GM23338 (cell line): Measurements from ENCODE around the gene SLCO3A1. TPM values are rescaled to one million over a fixed set of nuclear protein-coding genes. Genes with fewer than 3 reads are reported as not detected.

Experiments used
- ATAC-seq: fragments of 200-7000 bp; cut with Tn5 transposase; 3 replicates; pipeline ENCODE4 v1.9.1; 2020
- DNase-seq: peaks from one replicate; pipeline ENCODE4 v3.0.0-alpha.2; 2015; ENCODE audit warnings: low spot score
- H2AFZ ChIP-seq: fragments of 200-600 bp; sonication (generic); 2 replicates; pipeline ENCODE4 v1.8.0; 2016; ENCODE audit warnings: antibody characterized with exemption, mild to moderate bottlenecking, moderate library complexity
- H3F3A ChIP-seq: fragments of 200-600 bp; sonication (generic); replicated peaks from 2 replicates; pipeline ENCODE4 v1.8.0; 2017; ENCODE audit warnings: antibody characterized with exemption, mixed run types, low read depth
- H3K27ac ChIP-seq: fragments of 200-600 bp; sonication (generic); 2 replicates; pipeline ENCODE4 v1.6.1; 2016; ENCODE audit warnings: low read depth
- H3K27me3 ChIP-seq: fragments of 200-600 bp; sonication (generic); 2 replicates; pipeline ENCODE4 v1.8.0; 2016; ENCODE audit warnings: mild to moderate bottlenecking, mixed run types, moderate library complexity; ENCODE audit not compliant: insufficient read depth
- H3K36me3 ChIP-seq: fragments of 200-600 bp; sonication (generic); 2 replicates; pipeline ENCODE4 v1.8.0; 2016; ENCODE audit warnings: mild to moderate bottlenecking; ENCODE audit not compliant: insufficient read depth
- H3K4me1 ChIP-seq: fragments of 200-600 bp; sonication (generic); 2 replicates; pipeline ENCODE4 v1.8.0; 2016; ENCODE audit warnings: mild to moderate bottlenecking, moderate library complexity; ENCODE audit not compliant: insufficient read depth
- H3K4me2 ChIP-seq: fragments of 200-600 bp; sonication (generic); 2 replicates; pipeline ENCODE4 v1.7.1; 2017; ENCODE audit warnings: mixed run types
- H3K4me3 ChIP-seq: fragments of 200-600 bp; sonication (generic); 2 replicates; pipeline ENCODE4 v1.6.1; 2016; ENCODE audit warnings: mixed run types
- H3K79me2 ChIP-seq: fragments of 200-600 bp; sonication (generic); replicated peaks from 2 replicates; pipeline ENCODE4 v1.8.0; 2017; ENCODE audit warnings: mild to moderate bottlenecking; ENCODE audit not compliant: insufficient read depth
- H3K9me2 ChIP-seq: fragments of 200-600 bp; sonication (generic); 2 replicates; pipeline ENCODE4 v1.8.0; 2017; ENCODE audit not compliant: insufficient read depth
- H4K20me1 ChIP-seq: fragments of 200-600 bp; sonication (generic); replicated peaks from 2 replicates; pipeline ENCODE4 v1.8.0; 2017; ENCODE audit warnings: mild to moderate bottlenecking; ENCODE audit not compliant: insufficient read depth
- H3K27ac Mint-ChIP-seq: 2 replicates; pipeline ENCODE4 v1.8.0; 2020; ENCODE audit warnings: inconsistent platforms, mild to moderate bottlenecking, moderate library complexity, mixed read lengths
- H3K27me3 Mint-ChIP-seq: 3 replicates; pipeline ENCODE4 v1.8.0; 2022; ENCODE audit warnings: low read depth, mild to moderate bottlenecking, moderate library complexity, mixed read lengths, inconsistent platforms; ENCODE audit not compliant: insufficient read depth, poor library complexity
- H3K36me3 Mint-ChIP-seq: 3 replicates; pipeline ENCODE4 v1.8.0; 2021; ENCODE audit warnings: low read depth, mild to moderate bottlenecking, inconsistent platforms, moderate library complexity, mixed read lengths
- H3K4me1 Mint-ChIP-seq: 3 replicates; pipeline ENCODE4 v1.8.0; 2020; ENCODE audit warnings: mild to moderate bottlenecking, inconsistent platforms, mixed read lengths
- H3K4me3 Mint-ChIP-seq: 3 replicates; pipeline ENCODE4 v1.8.0; 2021; ENCODE audit warnings: moderate library complexity, mild to moderate bottlenecking, inconsistent platforms, mixed read lengths
- H3K9me3 Mint-ChIP-seq: 3 replicates; pipeline ENCODE4 v1.8.0; 2020; ENCODE audit warnings: moderate library complexity, mild to moderate bottlenecking, inconsistent platforms, mixed read lengths
- CTCF ChIP-seq, 2 experiments: fragments of 200-600 bp in 1 of 2; sonication (generic) in 1 of 2; conservative IDR thresholded peaks; 2 replicates each; pipeline versions ENCODE4 v1.5.1 to v1.6.1; 2016 to 2017; ENCODE audit warnings: antibody characterized with exemption in 2 of 2, low read depth in 2 of 2, mild to moderate bottlenecking in 2 of 2, moderate library complexity in 1 of 2
- ZNF114 ChIP-seq: fragments of 250-450 bp; sonication (Bioruptor Pico); IDR thresholded peaks from 2 replicates; pipeline ENCODE4 v1.5.0; 2020; ENCODE audit warnings: mild to moderate bottlenecking, moderate library complexity
- ZNF462 ChIP-seq: fragments of 250-450 bp; sonication (Bioruptor Pico); IDR thresholded peaks from 2 replicates; pipeline ENCODE4 v1.5.0; 2020; ENCODE audit warnings: mild to moderate bottlenecking, moderate library complexity
- polyA plus RNA-seq: library from polyadenylated mRNA; unstranded; fragments of >200 nt; fragmentation: Nextera tagmentation; extraction: Ambion mirVana; gene quantifications from 2 replicates; pipeline ENCODE4 v1.2.1, GENCODE V29; 2016
- total RNA-seq: library from RNA; depleted of rRNA; stranded (reverse); fragments of >200 nt; shearing (Covaris generic); gene quantifications from 2 replicates; pipeline ENCODE4 v1.2.3, GENCODE V29; 2014

The SLCO3A1 gene
- total and polyA plus RNA-seq, 2 experiments from 2014 or later = 7.3 to 9.4 TPM

GRCh38 chr15:92167451-92167850 lies 313.9 kb downstream of the SLCO3A1 start:
- H3K9me3 Mint-ChIP-seq = no peaks in the 10 kb centered on the region

More at GRCh38 chr15:92167451-92167850, 313.9 kb downstream of the SLCO3A1 start:
- no peak overlapping the region for H3K4me3 ChIP-seq
- no peaks in the 10 kb centered on the region for H4K20me1 ChIP-seq
- ATAC-seq = no peak
- no peaks in the 10 kb centered on the region for H3K27me3 ChIP-seq
- Mint-ChIP-seq H3K27ac (no peak overlapping the region), H3K36me3 (no peaks in the 10 kb centered on the region; the same call in 2 of the 3 replicates), H3K4me1 (peaks cover 39% of the 10 kb centered on the region), H3K27me3 (peaks cover 9% of the 10 kb centered on the region), H3K4me3 (no peak overlapping the region)
- H3K79me2 ChIP-seq = no peaks in the 10 kb centered on the region
- H3K27ac ChIP-seq = no peak overlapping the region
- H3K4me1 ChIP-seq = peaks cover 37% of the 10 kb centered on the region
- no peak for DNase-seq
- TF ChIP-seq CTCF (conservative IDR thresholded peaks at IDR 0.05; ENCODE audit: low read depth in 2 of 2) = no peak
- no peak for TF ChIP-seq ZNF114 (CRISPR knock-in tag)
- no peak for TF ChIP-seq ZNF462 (CRISPR knock-in tag)
- H3K9me2 ChIP-seq = no peaks in the 10 kb centered on the region
- H3K36me3 ChIP-seq = no peaks in the 10 kb centered on the region
- no peaks in the 10 kb centered on the region for H3F3A ChIP-seq
- no peak overlapping the region for H3K4me2 ChIP-seq
- no peak overlapping the region for H2AFZ ChIP-seq
